ENCODE data around the gene RPL38.

RPL38 gene

GRCh38 chr17:74211141-74211911 lies 7.8 kb downstream of the RPL38 start:
- DNase-seq, result peak; percentile 29

GRCh38 chr17:74211912-74212208 lies 8.4 kb downstream of the RPL38 start:
- DNase-seq, result peak; percentile 30

- peak; percentile 34 for DNase-seq
These were observed 8.9 kb downstream of the RPL38 start for GRCh38 chr17:74212209-74212912.

- DNase-seq, result peak; percentile 84
These were observed 9.7 kb downstream of the RPL38 start, which contains the start of gene TTYH2 for GRCh38 chr17:74212913-74213791. Gene TTYH2 (plus strand): TSS chr17:74213571. CDS start chr17:74213588, 17 bp downstream.

GRCh38 chr17:74213861-74214391 lies 10.4 kb downstream of the RPL38 start:
- no peak for DNase-seq

GRCh38 chr17:74214484-74215341 lies 11.2 kb downstream of the RPL38 start:
- DNase-seq, result no peak

- no peak for DNase-seq
These were observed 11.9 kb downstream of the RPL38 start for GRCh38 chr17:74215342-74215727.

GRCh38 chr17:74216505-74216904 lies 13.0 kb downstream of the RPL38 start:
- no peak for DNase-seq

GRCh38 chr17:74217037-74217730 lies 13.7 kb downstream of the RPL38 start:
- no peak for DNase-seq

- no peak for DNase-seq
These were observed 14.4 kb downstream of the RPL38 start for GRCh38 chr17:74217888-74218287.

- DNase-seq, result no peak
These were observed 15.0 kb downstream of the RPL38 start for GRCh38 chr17:74218436-74218835.

GRCh38 chr17:74219576-74220133 lies 16.2 kb downstream of the RPL38 start:
- DNase-seq, result no peak

GRCh38 chr17:74220219-74220618 lies 16.7 kb downstream of the RPL38 start:
- no peak for DNase-seq

- DNase-seq, result no peak
These were observed 17.7 kb downstream of the RPL38 start for GRCh38 chr17:74220946-74221818.

- DNase-seq, result no peak
These were observed 18.9 kb downstream of the RPL38 start for GRCh38 chr17:74222399-74222798.

GRCh38 chr17:74223901-74224300 lies 20.4 kb downstream of the RPL38 start:
- DNase-seq, result no peak

- no peak for DNase-seq
These were observed 21.7 kb downstream of the RPL38 start for GRCh38 chr17:74224959-74225725.

GRCh38 chr17:74226252-74226651 lies 22.8 kb downstream of the RPL38 start:
- no peak for DNase-seq
